ENCODE data around the gene LRRC8B.
"Not testable (repeated sequence)": the region's sequence is repeated elsewhere in the genome, so short reads cannot be mapped to it uniquely, and the experiment has no call there.

LRRC8B gene

GRCh38 chr1:89543632-89544031 lies 19.0 kb downstream of the LRRC8B start:
- in situ Hi-C loops (cut with MboI; ENCODE audit: low pct_unique_long_range_greater_than_20kb, low sequenced_read_pairs); DNase-seq: not testable (repeated sequence)

- in situ Hi-C loops (cut with MboI; ENCODE audit: low pct_unique_long_range_greater_than_20kb, low sequenced_read_pairs) = no loop called here
- DNase-seq = peak; percentile 76
Measured at GRCh38 chr1:89545264-89546038, 20.8 kb downstream of the LRRC8B start.

GRCh38 chr1:89546082-89546889 lies 21.7 kb downstream of the LRRC8B start:
- in situ Hi-C loops (cut with MboI; ENCODE audit: low pct_unique_long_range_greater_than_20kb, low sequenced_read_pairs) = no loop called here
- no peak for DNase-seq

GRCh38 chr1:89546934-89547562 lies 22.4 kb downstream of the LRRC8B start:
- in situ Hi-C loops (cut with MboI; ENCODE audit: low pct_unique_long_range_greater_than_20kb, low sequenced_read_pairs) = no loop called here
- no peak for DNase-seq

GRCh38 chr1:89547563-89548116 lies 23.0 kb downstream of the LRRC8B start:
- in situ Hi-C loops (cut with MboI; ENCODE audit: low pct_unique_long_range_greater_than_20kb, low sequenced_read_pairs) = no loop called here
- no peak for DNase-seq

GRCh38 chr1:89548122-89548857 lies 23.7 kb downstream of the LRRC8B start:
- in situ Hi-C loops (cut with MboI; ENCODE audit: low pct_unique_long_range_greater_than_20kb, low sequenced_read_pairs) = no loop called here
- DNase-seq = no peak

GRCh38 chr1:89550995-89551394 lies 26.4 kb downstream of the LRRC8B start:
- in situ Hi-C loops (cut with MboI; ENCODE audit: low pct_unique_long_range_greater_than_20kb, low sequenced_read_pairs) = no loop called here

GRCh38 chr1:89552471-89553081 lies 27.9 kb downstream of the LRRC8B start:
- DNase-seq = peak; percentile 49
- in situ Hi-C loops (cut with MboI; ENCODE audit: low pct_unique_long_range_greater_than_20kb, low sequenced_read_pairs) = no loop called here

More at GRCh38 chr1:89550995-89551394, 26.4 kb downstream of the LRRC8B start:
- no peak for DNase-seq

- DNase-seq = no peak
- in situ Hi-C loops (cut with MboI; ENCODE audit: low pct_unique_long_range_greater_than_20kb, low sequenced_read_pairs) = no loop called here
Measured at GRCh38 chr1:89553157-89553556, 28.5 kb downstream of the LRRC8B start.

- no peak for DNase-seq
- in situ Hi-C loops (cut with MboI; ENCODE audit: low pct_unique_long_range_greater_than_20kb, low sequenced_read_pairs) = no loop called here
Measured at GRCh38 chr1:89555550-89555949, 30.9 kb downstream of the LRRC8B start.

GRCh38 chr1:89556726-89557444 lies 32.3 kb downstream of the LRRC8B start:
- in situ Hi-C loops (cut with MboI; ENCODE audit: low pct_unique_long_range_greater_than_20kb, low sequenced_read_pairs) = no loop called here
- DNase-seq = no peak

- DNase-seq = no peak
- in situ Hi-C loops (cut with MboI; ENCODE audit: low pct_unique_long_range_greater_than_20kb, low sequenced_read_pairs) = no loop called here
Measured at GRCh38 chr1:89557445-89557825, 32.8 kb downstream of the LRRC8B start.

GRCh38 chr1:89557956-89558355 lies 33.3 kb downstream of the LRRC8B start:
- DNase-seq = no peak
- in situ Hi-C loops (cut with MboI; ENCODE audit: low pct_unique_long_range_greater_than_20kb, low sequenced_read_pairs) = no loop called here

- in situ Hi-C loops (cut with MboI; ENCODE audit: low pct_unique_long_range_greater_than_20kb, low sequenced_read_pairs) = no loop called here
- DNase-seq = no peak
Measured at GRCh38 chr1:89563957-89564604, 39.5 kb downstream of the LRRC8B start.

- no peak for DNase-seq
- in situ Hi-C loops (cut with MboI; ENCODE audit: low pct_unique_long_range_greater_than_20kb, low sequenced_read_pairs) = no loop called here
Measured at GRCh38 chr1:89565521-89565920, 40.9 kb downstream of the LRRC8B start.

- in situ Hi-C loops (cut with MboI; ENCODE audit: low pct_unique_long_range_greater_than_20kb, low sequenced_read_pairs) = no loop called here
- DNase-seq = no peak
Measured at GRCh38 chr1:89566761-89567174, 42.1 kb downstream of the LRRC8B start.

- in situ Hi-C loops (cut with MboI; ENCODE audit: low pct_unique_long_range_greater_than_20kb, low sequenced_read_pairs) = no loop called here
- no peak for DNase-seq
Measured at GRCh38 chr1:89567797-89568196, 43.2 kb downstream of the LRRC8B start.

- in situ Hi-C loops (cut with MboI; ENCODE audit: low pct_unique_long_range_greater_than_20kb, low sequenced_read_pairs) = no loop called here
- no peak for DNase-seq
Measured at GRCh38 chr1:89573410-89573809, 48.8 kb downstream of the LRRC8B start.
